GM13977 (cell line): ENCODE measurements around the gene PGM1.

Experiments
- DNase-seq: peaks from one replicate; pipeline ENCODE4 v3.0.0; 2012; ENCODE audit warnings: low spot score
- in situ Hi-C: fragments of 300-500 bp; cut with MboI; formaldehyde crosslinking; loops from one replicate; pipeline ENCODE4 v1.12.0; 2022; ENCODE audit warnings: low sequenced_read_pairs, low pct_unique_long_range_greater_than_20kb, mixed read lengths, inconsistent platforms; ENCODE audit not compliant: unreplicated experiment
- TF ChIP-seq, protein P1 (sequence below): IDR thresholded peaks from 2 replicates; pipeline ENCODE4 v1.5.1; 2012; ENCODE audit warnings: mild to moderate bottlenecking, control low read depth; ENCODE audit not compliant: insufficient read depth; ENCODE audit errors: extremely low read depth, missing control alignments

The PGM1 gene

DNA sequence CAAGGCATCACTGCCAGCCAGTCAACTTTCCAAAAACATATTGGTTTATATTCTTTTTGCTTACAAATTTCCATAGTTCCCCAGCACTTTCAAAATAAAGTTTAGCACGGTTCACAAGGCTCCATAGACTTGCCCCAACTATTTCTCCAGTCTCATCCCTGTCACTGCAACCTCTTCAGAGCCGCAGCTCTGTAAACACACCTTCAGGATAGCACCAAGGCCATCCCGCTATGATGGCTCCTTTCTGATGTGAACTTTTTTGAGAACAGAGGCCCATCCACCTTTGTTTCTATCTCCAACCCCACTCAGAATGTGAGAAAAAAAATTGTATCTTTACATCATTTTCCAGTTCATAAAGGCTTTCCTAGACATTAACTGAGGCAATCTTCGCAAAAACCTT is 26.3 kb downstream of the PGM1 start:
- in situ Hi-C loops = loop anchor here (25.0 kb wide), 3 partner anchors 293 to 618 kb away; no protein-coding TSS in a partner anchor
- TF ChIP-seq, protein P1, sequence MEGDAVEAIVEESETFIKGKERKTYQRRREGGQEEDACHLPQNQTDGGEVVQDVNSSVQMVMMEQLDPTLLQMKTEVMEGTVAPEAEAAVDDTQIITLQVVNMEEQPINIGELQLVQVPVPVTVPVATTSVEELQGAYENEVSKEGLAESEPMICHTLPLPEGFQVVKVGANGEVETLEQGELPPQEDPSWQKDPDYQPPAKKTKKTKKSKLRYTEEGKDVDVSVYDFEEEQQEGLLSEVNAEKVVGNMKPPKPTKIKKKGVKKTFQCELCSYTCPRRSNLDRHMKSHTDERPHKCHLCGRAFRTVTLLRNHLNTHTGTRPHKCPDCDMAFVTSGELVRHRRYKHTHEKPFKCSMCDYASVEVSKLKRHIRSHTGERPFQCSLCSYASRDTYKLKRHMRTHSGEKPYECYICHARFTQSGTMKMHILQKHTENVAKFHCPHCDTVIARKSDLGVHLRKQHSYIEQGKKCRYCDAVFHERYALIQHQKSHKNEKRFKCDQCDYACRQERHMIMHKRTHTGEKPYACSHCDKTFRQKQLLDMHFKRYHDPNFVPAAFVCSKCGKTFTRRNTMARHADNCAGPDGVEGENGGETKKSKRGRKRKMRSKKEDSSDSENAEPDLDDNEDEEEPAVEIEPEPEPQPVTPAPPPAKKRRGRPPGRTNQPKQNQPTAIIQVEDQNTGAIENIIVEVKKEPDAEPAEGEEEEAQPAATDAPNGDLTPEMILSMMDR = no peak

DNA sequence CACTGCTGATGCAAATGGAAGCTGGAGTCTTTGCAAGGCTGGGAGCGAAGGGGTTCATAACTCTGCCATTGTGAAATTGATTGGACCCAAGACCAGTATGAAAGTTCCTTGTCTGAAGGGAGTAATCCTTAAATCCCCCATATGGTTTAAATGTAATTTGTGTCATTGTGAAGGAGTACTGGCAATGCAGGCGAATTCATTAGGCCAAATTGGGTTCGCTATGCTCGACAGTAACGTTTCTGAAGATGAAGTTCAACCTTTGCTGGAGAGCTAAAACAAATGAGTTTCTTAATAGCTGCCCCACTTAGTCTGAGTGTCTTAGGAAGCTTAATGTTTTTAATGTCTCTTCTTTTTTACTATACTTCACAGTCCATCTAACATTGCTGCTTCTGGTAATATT is 27.5 kb downstream of the PGM1 start:
- TF ChIP-seq, protein P1 = no peak
- in situ Hi-C loops = loop anchor here (25.0 kb wide), 3 partner anchors 292 to 617 kb away; no protein-coding TSS in a partner anchor
- DNase-seq = no peak

More for the DNA sequence above, 26.3 kb downstream of the PGM1 start:
- no peak for DNase-seq

DNA sequence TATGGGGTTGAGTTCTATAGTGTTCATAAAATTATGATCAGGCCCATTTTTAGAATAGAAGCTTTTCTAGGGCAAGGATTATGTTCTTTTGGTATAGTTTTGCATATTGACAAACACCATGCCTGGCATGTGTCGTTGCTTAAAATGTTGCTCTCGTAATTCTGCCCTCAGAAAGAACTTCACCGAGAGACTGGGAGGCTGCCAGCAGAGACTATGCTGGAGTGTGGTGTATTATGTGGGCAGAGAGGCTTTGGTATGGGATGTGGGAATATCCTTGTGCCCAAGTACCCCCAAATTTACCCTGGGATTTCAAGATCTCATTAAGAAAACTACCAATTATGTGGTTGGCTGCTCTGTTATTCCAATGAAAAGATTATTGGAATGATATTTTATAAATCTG is 27.9 kb downstream of the PGM1 start:
- no peak for DNase-seq
- TF ChIP-seq, protein P1 = no peak
- in situ Hi-C loops = loop anchor here (25.0 kb wide), 3 partner anchors 291 to 616 kb away; no protein-coding TSS in a partner anchor

DNA sequence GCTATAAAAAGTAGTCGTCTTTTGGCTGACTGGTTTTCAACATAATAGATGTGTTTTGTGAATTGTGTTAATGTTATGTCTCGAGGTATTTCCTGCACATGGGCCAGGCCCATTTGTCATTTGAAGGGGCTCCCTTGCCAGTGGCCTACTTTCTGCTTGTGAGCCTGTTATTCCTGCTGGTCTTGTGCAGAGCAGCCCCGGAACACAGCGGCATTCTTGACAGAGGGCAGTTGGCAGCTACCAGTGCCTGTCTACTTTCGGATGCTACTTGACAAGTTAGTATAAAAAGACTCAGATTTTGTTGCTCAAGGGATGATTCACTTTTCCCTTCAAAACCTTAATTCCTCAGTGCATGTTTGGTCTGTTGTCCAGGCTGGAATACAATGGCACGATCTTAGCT is 28.5 kb downstream of the PGM1 start:
- TF ChIP-seq, protein P1 = no peak
- in situ Hi-C loops = loop anchor here (25.0 kb wide), 3 partner anchors 291 to 616 kb away; no protein-coding TSS in a partner anchor
- no peak for DNase-seq

DNA sequence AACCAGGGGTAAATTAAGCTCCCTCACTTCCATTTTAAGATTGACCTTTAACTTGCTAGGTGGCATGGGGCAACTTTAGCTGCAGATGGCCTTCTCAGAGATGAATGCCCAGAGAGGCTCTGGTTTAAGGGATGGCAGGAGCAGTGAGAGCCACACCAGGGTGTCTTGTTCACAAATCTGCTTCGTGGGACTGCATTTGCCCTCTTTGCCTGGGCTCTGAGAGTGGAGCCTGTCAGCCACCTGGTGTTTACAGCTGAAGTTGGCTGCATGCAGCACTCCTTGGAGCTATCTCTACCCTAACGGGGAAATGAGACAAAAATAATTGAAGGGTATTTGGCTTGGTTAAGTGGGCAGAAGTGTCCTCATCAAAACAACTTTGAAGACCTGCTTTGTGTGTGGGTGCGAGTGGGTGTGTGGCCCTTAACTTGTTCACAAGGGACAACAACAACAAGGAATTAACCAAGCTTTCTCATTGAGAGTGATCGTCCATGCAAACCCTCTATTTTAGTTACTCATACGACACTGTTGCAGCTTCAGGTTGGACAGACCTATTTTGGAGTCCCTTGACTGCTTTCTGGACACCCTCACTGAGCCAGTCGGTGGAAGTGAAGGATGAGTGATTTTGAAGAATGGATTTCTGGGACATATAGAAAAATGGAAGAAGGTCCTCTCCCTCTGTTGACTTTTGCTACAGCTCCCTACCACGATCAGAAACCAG is 29.8 kb downstream of the PGM1 start:
- TF ChIP-seq, protein P1 = peak; percentile 19
- in situ Hi-C loops = loop anchor here (25.0 kb wide), 3 partner anchors 289 to 614 kb away; no protein-coding TSS in a partner anchor
- no peak for DNase-seq

DNA sequence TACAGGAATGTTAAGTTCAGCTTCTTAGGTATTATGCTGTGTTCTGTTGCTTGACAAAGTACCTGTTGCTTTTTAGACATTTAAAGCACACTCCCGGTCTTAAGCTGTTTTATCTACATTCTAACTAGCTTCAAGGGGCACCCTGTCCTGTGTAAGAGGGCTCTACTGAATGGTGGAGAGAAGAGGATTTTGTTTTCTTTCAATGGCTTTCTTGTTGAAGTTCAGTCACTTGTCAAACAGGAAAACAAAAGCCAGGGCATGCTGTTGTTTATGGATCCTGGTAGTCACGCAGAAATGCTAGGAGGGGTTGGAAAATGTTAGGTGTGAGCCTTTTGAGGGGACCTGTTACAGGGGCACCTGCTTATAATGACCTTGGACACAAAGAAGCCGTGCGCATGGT is 30.7 kb downstream of the PGM1 start:
- DNase-seq = no peak
- TF ChIP-seq, protein P1 = no peak
- in situ Hi-C loops = loop anchor here (25.0 kb wide), 3 partner anchors 288 to 613 kb away; no protein-coding TSS in a partner anchor
